K562 (cell line): Measurements from ENCODE around the gene ID2. TPM values are rescaled to one million over a fixed set of nuclear protein-coding genes. Genes with fewer than 3 reads are reported as not detected.

Experiments used
- BHLHE40 ChIP-seq: IDR thresholded peaks from 2 replicates; pipeline ENCODE4 v1.6.1; 2011; ENCODE audit warnings: low read length, improper control_type of control experiment
- CCNT2 ChIP-seq: IDR thresholded peaks from 2 replicates; pipeline ENCODE4 v1.6.1; 2011; ENCODE audit warnings: borderline replicate concordance, low read depth, mild to moderate bottlenecking, moderate library complexity, mixed read lengths, low read length; ENCODE audit not compliant: insufficient read length; ENCODE audit errors: extremely low read depth
- FOXM1 ChIP-seq, 2 experiments: fragments of 450-650 bp in 1 of 2; sonication (generic) in 1 of 2; formaldehyde crosslinking in 1 of 2; IDR thresholded peaks; 2 replicates each; pipeline versions ENCODE4 v1.6.1 to v1.9.0; 2017 to 2022; ENCODE audit warnings: low read depth in 2 of 2, mild to moderate bottlenecking in 2 of 2, missing genetic modification reagents in 1 of 2, moderate library complexity in 1 of 2
- HBP1 ChIP-seq: fragments of 450-650 bp; formaldehyde crosslinking; IDR thresholded peaks from 2 replicates; pipeline ENCODE4 v1.4.0; 2022; ENCODE audit warnings: missing genetic modification characterization
- HNRNPK ChIP-seq: fragments of 200-400 bp; formaldehyde crosslinking; IDR thresholded peaks from one replicate; pipeline ENCODE4 v1.6.1; 2018; ENCODE audit warnings: mild to moderate bottlenecking, low read depth, low read length; ENCODE audit not compliant: poor library complexity, severe bottlenecking
- MTA1 ChIP-seq: fragments of 450-650 bp; IDR thresholded peaks from 2 replicates; pipeline ENCODE4 v1.6.1; 2017; ENCODE audit warnings: borderline replicate concordance
- THRA ChIP-seq: fragments of 450-650 bp; IDR thresholded peaks from 2 replicates; pipeline ENCODE4 v1.6.1; 2017; ENCODE audit warnings: mild to moderate bottlenecking, moderate library complexity
- ZMIZ1 ChIP-seq, 2 experiments: fragments of 150-350 bp in 1 of 2; IDR thresholded peaks; 2 replicates each; pipeline ENCODE4 v1.6.1; 2012 to 2016; ENCODE audit warnings: low read depth in 2 of 2, low read length in 2 of 2, mild to moderate bottlenecking in 1 of 2, moderate library complexity in 1 of 2
- ZNF324 ChIP-seq: fragments of 250-450 bp; sonication (Bioruptor Pico); IDR thresholded peaks from 2 replicates; pipeline ENCODE4 v1.4.0; 2020; ENCODE audit warnings: mild to moderate bottlenecking
- ZNF518B ChIP-seq: fragments of 250-450 bp; sonication (Bioruptor Pico); IDR thresholded peaks from 2 replicates; pipeline ENCODE4 v1.5.0; 2021; ENCODE audit warnings: mild to moderate bottlenecking, moderate library complexity
- polyA plus RNA-seq, 8 experiments: library from polyadenylated mRNA; depleted of rRNA in 4 of 8; stranded (reverse) in 5 of 8; unstranded in 3 of 8; fragments of >200 nt; fragmentation: Nextera tagmentation in 2 of 8; fragmentation: Illumina TruSeq in 1 of 8; extraction: Ambion mirVana in 2 of 8; extraction: Trizol in 1 of 8; gene quantifications; 2 replicates each; pipeline versions ENCODE4 v1.2.1 to v1.2.3, GENCODE V29; 2011 to 2014; ENCODE audit warnings: inconsistent platforms in 1 of 8, missing spikeins in 1 of 8
- total RNA-seq, 7 experiments: library from RNA; depleted of rRNA in 6 of 7; stranded (reverse); fragments of >200 nt in 6 of 7; fragmentation: Illumina TruSeq in 2 of 7; extraction: Trizol in 2 of 7; gene quantifications; 2 replicates each; pipeline versions ENCODE4 v1.2.1 to v1.2.3, GENCODE V29; 2011 to 2021; ENCODE audit warnings: low replicate concordance in 1 of 7

ID2 gene
- total and polyA plus RNA-seq, 9 of the 15 experiments (the other 6 are each of a cell fraction or from before 2014, with no cell fraction given), result 8.0 to 35.7 (median 16.6) TPM

GRCh38 chr2:8646731-8647461 lies 35.0 kb upstream of the ID2 start (continued):
- TF ChIP-seq ZMIZ1 (IDR thresholded peaks at IDR 0.05; ENCODE audit: low read depth in 2 of 2, low read length in 2 of 2) (no peak), HNRNPK (no peak), CCNT2 (no peak), BHLHE40 (no peak), ZNF324 (CRISPR knock-in tag) (no peak), HBP1 (CRISPR knock-in tag) (no peak), THRA (no peak), MTA1 (no peak), FOXM1 (IDR thresholded peaks at IDR 0.05; ENCODE audit: low read depth) (no peak), FOXM1 (CRISPR knock-in tag; IDR thresholded peaks at IDR 0.05; ENCODE audit: low read depth) (no peak), ZNF518B (CRISPR knock-in tag) (no peak)
- TF ChIP-seq, all 486 proteins: peak for 0
